Ascending aorta (tissue), 2 donors: ENCODE results near the gene IFNL4. TPM values are rescaled to one million over a fixed set of nuclear protein-coding genes. Genes with fewer than 3 reads are reported as not detected.

ENCODE experiments used
- DNase-seq, 2 donors: peaks; one replicate each; pipeline ENCODE4 v3.0.0-alpha.2; 2019; ENCODE audit warnings: low spot score in 2 of 2
- H3K27ac ChIP-seq, 2 donors: fragments of 200-600 bp; sonication (generic); one replicate each; pipeline ENCODE4 v1.5.1; 2016 to 2017; ENCODE audit warnings: mild to moderate bottlenecking in 1 of 2
- H3K27me3 ChIP-seq: fragments of 200-600 bp; sonication (generic); one replicate; pipeline ENCODE4 v1.5.1; 2017
- H3K36me3 ChIP-seq, 2 donors: fragments of 200-600 bp; sonication (generic); one replicate each; pipeline ENCODE4 v1.5.1; 2016
- H3K4me1 ChIP-seq, 2 donors: fragments of 200-600 bp; sonication (generic); one replicate each; pipeline ENCODE4 v1.5.1; 2016 to 2017; ENCODE audit warnings: mild to moderate bottlenecking in 1 of 2
- H3K4me3 ChIP-seq, 2 donors: fragments of 200-600 bp; sonication (generic); one replicate each; pipeline ENCODE4 v1.5.1; 2016 to 2017; ENCODE audit warnings: mild to moderate bottlenecking in 1 of 2
- H3K9me3 ChIP-seq, 2 donors: fragments of 200-600 bp; sonication (generic); one replicate each; pipeline ENCODE4 v1.5.1; 2016
- intact Hi-C: fragments of 100-400 bp; cut with DNase I; formaldehyde crosslinking; loops from one replicate; pipeline ENCODE4 v1.15.1; 2023
- total RNA-seq: library from RNA; depleted of rRNA; stranded (reverse); fragments of >200 nt; gene quantifications from one replicate; pipeline ENCODE4 v1.1.0, GENCODE V29; 2016
- TF ChIP-seq, protein P1 (sequence below), 3 experiments: fragments of 200-600 bp in 2 of 3; fragments of 450-650 bp in 1 of 3; sonication (generic) in 2 of 3; IDR thresholded peaks; one replicate each; pipeline ENCODE4 v1.5.1; 2016 to 2019; ENCODE audit warnings: antibody characterized with exemption in 3 of 3, mild to moderate bottlenecking in 1 of 3, moderate library complexity in 1 of 3

IFNL4 gene
- total RNA-seq, 1 donor from 2014 or later: not detected

DNA sequence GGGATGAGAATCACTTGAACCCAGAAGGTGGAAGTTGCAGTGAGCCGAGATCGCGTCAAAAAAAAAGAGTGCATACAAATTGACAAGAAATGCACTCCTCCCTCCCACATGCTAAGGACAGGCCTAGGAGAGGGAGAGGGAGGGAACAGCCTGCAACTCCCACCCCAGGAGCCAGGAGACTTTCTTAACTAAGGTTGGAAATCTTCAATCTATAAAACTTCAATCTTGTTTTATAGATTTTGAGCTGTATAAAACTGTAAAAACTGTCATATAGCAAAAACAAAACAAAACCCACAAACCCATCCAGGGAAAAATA, 43.2 kb downstream of the IFNL4 start:
- Histone ChIP-seq H3K27ac (no peak overlapping the region), H3K36me3 (no peaks in the 10 kb centered on the region), H3K4me3 (no peak overlapping the region), H3K4me1 (no peaks in the 10 kb centered on the region), H3K9me3 (no peaks in the 10 kb centered on the region), H3K27me3 (peaks cover 8% of the 10 kb centered on the region)
- intact Hi-C loops: no loop called here
- TF ChIP-seq, protein P1, sequence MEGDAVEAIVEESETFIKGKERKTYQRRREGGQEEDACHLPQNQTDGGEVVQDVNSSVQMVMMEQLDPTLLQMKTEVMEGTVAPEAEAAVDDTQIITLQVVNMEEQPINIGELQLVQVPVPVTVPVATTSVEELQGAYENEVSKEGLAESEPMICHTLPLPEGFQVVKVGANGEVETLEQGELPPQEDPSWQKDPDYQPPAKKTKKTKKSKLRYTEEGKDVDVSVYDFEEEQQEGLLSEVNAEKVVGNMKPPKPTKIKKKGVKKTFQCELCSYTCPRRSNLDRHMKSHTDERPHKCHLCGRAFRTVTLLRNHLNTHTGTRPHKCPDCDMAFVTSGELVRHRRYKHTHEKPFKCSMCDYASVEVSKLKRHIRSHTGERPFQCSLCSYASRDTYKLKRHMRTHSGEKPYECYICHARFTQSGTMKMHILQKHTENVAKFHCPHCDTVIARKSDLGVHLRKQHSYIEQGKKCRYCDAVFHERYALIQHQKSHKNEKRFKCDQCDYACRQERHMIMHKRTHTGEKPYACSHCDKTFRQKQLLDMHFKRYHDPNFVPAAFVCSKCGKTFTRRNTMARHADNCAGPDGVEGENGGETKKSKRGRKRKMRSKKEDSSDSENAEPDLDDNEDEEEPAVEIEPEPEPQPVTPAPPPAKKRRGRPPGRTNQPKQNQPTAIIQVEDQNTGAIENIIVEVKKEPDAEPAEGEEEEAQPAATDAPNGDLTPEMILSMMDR (IDR thresholded peaks at IDR 0.05): no peak
- DNase-seq: no peak

DNA sequence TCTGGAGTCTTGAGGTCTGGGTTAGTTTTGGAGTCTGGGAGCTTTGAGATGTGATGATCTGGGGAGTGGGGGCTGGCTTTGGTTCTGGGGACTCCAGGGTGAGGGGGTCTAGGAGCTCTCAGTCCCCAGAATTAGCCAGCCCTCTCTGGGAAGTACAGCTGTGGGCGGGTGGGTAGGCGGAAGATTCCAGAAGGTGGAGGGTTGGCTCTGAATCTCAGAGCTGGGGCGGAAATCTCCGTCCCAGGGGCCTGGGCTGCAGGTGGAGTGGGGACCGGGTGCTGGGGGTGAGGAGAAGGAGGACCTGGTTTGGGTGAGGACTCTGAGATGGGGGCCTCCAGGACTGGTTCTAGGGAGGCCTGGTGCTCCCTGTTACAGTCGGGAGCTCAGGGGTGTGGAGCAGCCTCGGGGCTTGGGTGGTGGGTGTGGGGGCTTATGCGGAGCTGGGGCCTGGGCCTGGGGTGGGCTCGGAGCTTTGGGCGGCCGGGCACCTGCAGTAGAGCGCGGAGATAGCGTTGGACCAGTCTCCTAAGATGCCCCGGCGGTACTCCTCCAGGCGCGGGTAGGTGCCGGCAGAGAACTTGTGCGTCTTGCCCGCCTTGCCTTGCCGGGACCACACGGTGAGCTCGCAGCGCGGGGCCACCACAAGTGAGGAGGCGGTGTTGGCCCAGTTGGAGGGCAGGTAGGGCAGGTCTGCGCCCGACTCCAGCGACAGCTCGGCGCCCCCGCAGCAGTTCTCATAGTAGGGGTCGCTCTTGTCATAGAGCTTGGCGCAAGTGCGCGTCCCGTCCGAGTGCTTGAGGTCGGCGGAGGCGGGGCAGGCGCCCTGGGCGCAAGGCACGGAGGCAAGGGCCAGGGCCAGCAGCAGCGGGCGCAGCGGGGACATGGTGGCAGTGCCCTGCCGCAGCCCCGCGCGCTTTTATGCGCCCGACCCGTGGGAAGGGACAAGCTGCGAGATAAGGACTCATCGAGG, 45.0 kb downstream of the IFNL4 start, which contains the start of gene SYCN:
TSS of gene SYCN (minus strand) at position 892 of the 970 bp plus-strand sequence. CDS start at position 883, 9 bp downstream.
- Histone ChIP-seq H3K36me3 (no peaks in the 10 kb centered on the region), H3K4me1 (no peaks in the 10 kb centered on the region), H3K9me3 (no peaks in the 10 kb centered on the region), H3K27ac (no peak within 1 kb of the TSS), H3K27me3 (peaks cover 8% of the 10 kb centered on the region), H3K4me3 (no peak within 1 kb of the TSS)
- no peak for DNase-seq
- intact Hi-C loops: no loop called here
- TF ChIP-seq, protein P1 (IDR thresholded peaks at IDR 0.05): no peak

DNA sequence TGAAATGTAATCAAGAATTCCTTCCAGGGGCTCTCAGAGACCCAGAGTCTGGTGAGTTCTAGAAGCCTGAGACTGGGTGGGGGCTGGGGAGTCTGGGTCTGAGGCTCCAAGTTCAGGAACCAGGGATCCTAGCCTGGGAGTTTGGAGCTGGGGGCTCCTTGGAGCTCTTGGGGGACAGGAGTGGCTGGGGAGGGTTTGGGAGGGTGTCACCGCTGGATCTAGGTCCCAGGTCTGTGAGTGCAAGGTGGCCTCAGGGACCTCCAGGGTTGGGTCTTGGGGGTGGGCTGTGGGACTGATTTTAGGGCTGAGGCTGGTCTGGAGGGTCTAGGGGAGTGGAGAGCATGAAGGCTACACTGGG, 45.7 kb downstream of the IFNL4 start:
- no peaks in the 10 kb centered on the region for H3K36me3 ChIP-seq
- H3K4me3 ChIP-seq: no peak overlapping the region
- intact Hi-C loops: no loop called here

DNA sequence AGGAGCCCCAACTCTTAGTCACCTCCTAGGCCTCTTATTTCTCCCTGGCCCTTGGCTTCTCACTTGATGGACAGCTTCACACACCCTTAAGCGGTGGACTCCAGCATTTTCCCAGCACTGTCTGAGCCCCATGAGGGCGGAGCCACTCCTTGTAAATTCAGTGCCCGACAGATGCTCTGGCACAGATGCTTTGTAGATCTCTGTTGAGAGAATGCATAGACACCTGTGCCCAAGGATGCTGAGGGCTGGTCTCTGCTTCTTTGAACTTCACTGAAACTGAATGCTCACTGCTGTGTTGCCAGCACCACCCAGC, 47.9 kb downstream of the IFNL4 start:
- no peaks in the 10 kb centered on the region for H3K9me3 ChIP-seq
- TF ChIP-seq, protein P1 (IDR thresholded peaks at IDR 0.05): no peak
- H3K27me3 ChIP-seq: peaks cover 22% of the 10 kb centered on the region
- no peak overlapping the region for H3K4me3 ChIP-seq
- no peak for DNase-seq
- H3K4me1 ChIP-seq: no peaks in the 10 kb centered on the region
- H3K27ac ChIP-seq: no peak overlapping the region
- intact Hi-C loops: no loop called here
- H3K36me3 ChIP-seq: no peaks in the 10 kb centered on the region

More for the DNA sequence above, 45.7 kb downstream of the IFNL4 start:
- TF ChIP-seq, protein P1 (IDR thresholded peaks at IDR 0.05): no peak
- Histone ChIP-seq H3K9me3 (no peaks in the 10 kb centered on the region), H3K4me1 (no peaks in the 10 kb centered on the region), H3K27me3 (peaks cover 8% of the 10 kb centered on the region), H3K27ac (no peak overlapping the region)
- no peak for DNase-seq

DNA sequence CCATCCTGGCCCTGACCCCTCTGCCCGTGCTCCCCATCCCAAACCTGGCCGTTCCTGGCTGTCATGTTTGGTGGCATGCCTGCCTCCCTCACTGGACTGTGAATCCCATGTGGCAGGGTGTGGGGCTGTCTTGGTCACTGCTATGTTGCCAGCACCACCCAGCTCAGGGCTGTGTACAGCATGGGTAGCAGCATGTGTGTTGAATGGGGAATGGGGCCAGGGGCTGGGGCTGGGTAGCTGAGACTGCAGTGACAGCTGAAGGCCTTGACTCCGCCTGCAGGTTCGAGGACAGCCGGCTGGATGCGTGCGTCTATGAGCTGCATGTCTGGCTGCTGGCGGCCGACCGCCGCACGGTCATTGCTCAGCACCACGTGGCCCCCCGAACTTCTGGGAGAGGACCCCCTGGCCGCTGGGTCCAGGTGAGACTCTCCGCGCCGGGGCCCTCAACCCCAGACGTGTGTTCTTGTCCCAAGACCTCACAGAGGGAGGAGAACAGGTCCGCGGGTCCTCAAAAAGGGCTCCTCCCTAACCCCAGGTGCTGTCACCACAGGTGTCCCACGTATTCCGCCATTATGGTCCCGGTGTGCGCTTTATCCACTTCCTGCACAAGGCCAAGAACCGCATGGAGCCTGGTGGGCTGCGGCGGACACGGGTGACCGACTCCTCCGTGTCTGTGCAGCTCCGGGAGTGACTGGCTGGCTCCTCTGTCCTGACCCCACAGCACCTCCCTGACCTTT, 48.4 kb downstream of the IFNL4 start:
- Histone ChIP-seq H3K27ac (no peak overlapping the region), H3K9me3 (no peaks in the 10 kb centered on the region), H3K36me3 (no peaks in the 10 kb centered on the region), H3K27me3 (peaks cover 22% of the 10 kb centered on the region), H3K4me3 (no peak overlapping the region), H3K4me1 (no peaks in the 10 kb centered on the region)
- intact Hi-C loops: no loop called here
- no peak for DNase-seq
- TF ChIP-seq, protein P1 (IDR thresholded peaks at IDR 0.05): no peak
